Stimulated activated CD8-positive, alpha-beta memory T cell treated with anti-CD3 and anti-CD28 coated beads, Interleukin-4, amount 100 ng/mL, for 1 hour (primary cell): ENCODE measurements around the gene HOMER3.

Experiments
- DNase-seq, 2 donors: peaks; one replicate each; pipeline ENCODE4 v3.0.0-alpha.2; 2020; ENCODE audit warnings: low read depth in 2 of 2, low spot score in 1 of 2

The HOMER3 gene

GRCh38 chr19:18883526-18884304, 57.3 kb downstream of the HOMER3 start:
- DNase-seq: no peak

DNA sequence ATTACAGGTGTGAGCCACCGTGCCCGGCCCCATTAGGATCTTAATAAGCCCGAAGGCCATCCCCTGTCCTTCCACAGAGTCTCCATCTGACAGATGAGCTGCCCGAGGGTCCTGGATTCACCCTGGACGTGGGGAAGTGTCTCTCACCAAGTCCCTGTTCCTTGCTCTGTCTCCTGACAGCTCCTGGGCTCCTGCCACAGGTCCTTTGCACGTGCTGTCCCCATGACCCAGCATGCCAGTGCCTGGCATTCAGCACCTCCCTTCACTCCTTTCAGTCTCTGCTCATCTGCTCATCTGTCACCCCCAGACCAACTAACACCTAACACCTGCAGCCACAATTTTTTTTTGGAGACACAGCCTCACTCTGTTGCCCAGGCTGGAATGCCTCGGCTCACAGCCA, 59.5 kb downstream of the HOMER3 start:
- DNase-seq: no peak

DNA sequence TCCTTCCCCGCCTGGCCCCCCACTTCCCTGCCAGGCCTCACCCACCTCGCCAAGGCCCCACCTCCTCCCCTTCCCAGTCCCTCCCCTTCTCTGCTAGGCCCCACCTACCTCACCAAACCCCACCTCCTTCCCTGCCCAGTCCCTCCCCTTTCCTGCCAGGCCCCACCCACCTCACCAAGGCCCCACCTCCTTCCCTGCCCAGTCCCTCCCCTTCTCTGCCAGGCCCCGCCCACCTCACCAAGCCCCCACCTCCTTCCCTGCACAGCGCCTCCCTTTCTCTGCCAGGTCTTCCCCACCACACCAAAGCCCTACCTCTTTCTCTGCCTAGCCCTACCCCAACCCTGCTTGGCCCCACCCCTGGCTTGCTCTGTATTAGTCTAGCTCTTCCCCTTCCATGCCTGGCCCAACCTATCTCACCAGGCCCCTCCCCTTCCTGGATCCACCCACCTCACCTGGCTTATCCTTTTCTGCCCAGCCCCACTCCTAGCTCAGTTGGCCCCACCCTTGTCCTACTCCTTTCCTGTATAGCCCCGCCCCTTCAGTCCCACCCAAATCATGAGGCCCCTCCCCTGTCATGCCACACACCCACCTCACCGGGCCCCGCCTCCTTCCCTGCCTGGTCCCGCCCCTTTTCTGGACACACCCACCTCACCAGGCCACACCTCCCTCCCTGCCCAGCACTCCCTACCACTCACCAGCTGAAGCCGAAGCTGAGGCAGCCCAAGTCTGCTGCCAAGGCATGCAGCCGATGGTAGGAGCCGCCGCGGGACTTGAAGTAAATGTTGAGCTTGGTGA, 61.2 kb downstream of the HOMER3 start:
- DNase-seq: no peak
